HEK293 (cell line): ENCODE results near the gene DAND5.

Experiments
- CTCF ChIA-PET: fragments of 350-600 bp; formaldehyde crosslinking; extraction: SDS; loops from one replicate; lab custom pipeline; 2021; ENCODE audit warnings: antibody characterized with exemption; lab: Yijun Ruan, JAX
- POLR2A ChIA-PET: fragments of 300-600 bp; formaldehyde crosslinking; extraction: SDS; loops from one replicate; lab custom pipeline; 2020; ENCODE audit warnings: antibody characterized with exemption, inconsistent platforms; lab: Yijun Ruan, JAX
- H3K27ac ChIP-seq: fragments of 200-500 bp; sonication (Bioruptor generic); 2 replicates; pipeline ENCODE4 v1.5.1; 2014; ENCODE audit warnings: low read depth, low read length, control low read depth, inconsistent platforms; ENCODE audit errors: extremely low read depth
- H3K36me3 ChIP-seq, 2 experiments: fragments of 200-500 bp in 1 of 2; sonication (Bioruptor generic) in 1 of 2; 1 replicate in 1 of 2; 2 replicates in 1 of 2; pipeline ENCODE4 v1.5.1; 2014 to 2017; ENCODE audit warnings: inconsistent platforms in 2 of 2, low read length in 2 of 2; ENCODE audit not compliant: control insufficient read depth in 2 of 2, insufficient read depth in 1 of 2
- H3K4me1 ChIP-seq: fragments of 200-500 bp; sonication (Bioruptor generic); 2 replicates; pipeline ENCODE4 v1.5.1; 2014; ENCODE audit warnings: mild to moderate bottlenecking, low read length, inconsistent platforms; ENCODE audit not compliant: control insufficient read depth, insufficient read depth
- H3K4me3 ChIP-seq: 2 replicates; pipeline ENCODE4 v1.5.1; 2011; ENCODE audit warnings: low read depth, mild to moderate bottlenecking, control low read depth, low read length, moderate library complexity
- H3K9me3 ChIP-seq: fragments of 200-500 bp; sonication (Bioruptor generic); 2 replicates; pipeline ENCODE4 v1.5.1; 2014; ENCODE audit warnings: low read depth, low read length, inconsistent platforms; ENCODE audit not compliant: control insufficient read depth, insufficient read depth
- EGR2 ChIP-seq: fragments of 450-650 bp; formaldehyde crosslinking; IDR thresholded peaks from 2 replicates; pipeline ENCODE4 v1.5.1; 2016; ENCODE audit warnings: low read depth, missing biosample characterization, missing genetic modification characterization
- KLF7 ChIP-seq: fragments of 450-650 bp; formaldehyde crosslinking; IDR thresholded peaks from 2 replicates; pipeline ENCODE4 v1.5.1; 2016; ENCODE audit warnings: missing biosample characterization, missing genetic modification characterization, borderline replicate concordance
- SALL2 ChIP-seq: fragments of 450-650 bp; formaldehyde crosslinking; IDR thresholded peaks from 2 replicates; pipeline ENCODE4 v1.5.0; 2017; ENCODE audit warnings: missing biosample characterization, mild to moderate bottlenecking, missing genetic modification characterization, borderline replicate concordance
- ZBTB17 ChIP-seq: fragments of 450-650 bp; formaldehyde crosslinking; IDR thresholded peaks from 2 replicates; pipeline ENCODE4 v1.5.1; 2016; ENCODE audit warnings: missing biosample characterization, missing genetic modification characterization
- ZBTB21 ChIP-seq: fragments of 450-650 bp; formaldehyde crosslinking; IDR thresholded peaks from 2 replicates; pipeline ENCODE4 v1.5.1; 2017; ENCODE audit warnings: missing biosample characterization, missing genetic modification characterization
- ZNF132 ChIP-seq: fragments of 450-650 bp; formaldehyde crosslinking; IDR thresholded peaks from 2 replicates; pipeline ENCODE4 v1.5.1; 2017; ENCODE audit warnings: missing biosample characterization, missing genetic modification characterization, borderline replicate concordance
- ZNF223 ChIP-seq: fragments of 450-650 bp; formaldehyde crosslinking; IDR thresholded peaks from 2 replicates; pipeline ENCODE4 v1.5.1; 2016; ENCODE audit warnings: missing biosample characterization, missing genetic modification characterization
- ZNF248 ChIP-seq: fragments of 450-650 bp; formaldehyde crosslinking; IDR thresholded peaks from 2 replicates; pipeline ENCODE4 v1.5.1; 2017; ENCODE audit warnings: missing biosample characterization, missing genetic modification characterization
- ZNF366 ChIP-seq: fragments of 450-650 bp; formaldehyde crosslinking; conservative IDR thresholded peaks from 2 replicates; pipeline ENCODE4 v1.5.1; 2016; ENCODE audit warnings: missing biosample characterization, missing genetic modification characterization
- ZNF530 ChIP-seq: fragments of 450-650 bp; formaldehyde crosslinking; IDR thresholded peaks from 2 replicates; pipeline ENCODE4 v1.5.1; 2016; ENCODE audit warnings: low read depth, missing biosample characterization, missing genetic modification characterization
- ZNF560 ChIP-seq: fragments of 450-650 bp; formaldehyde crosslinking; IDR thresholded peaks from 2 replicates; pipeline ENCODE4 v1.5.1; 2017; ENCODE audit warnings: missing biosample characterization, missing genetic modification characterization, borderline replicate concordance
- ZNF561 ChIP-seq: fragments of 450-650 bp; IDR thresholded peaks from 2 replicates; pipeline ENCODE4 v1.5.1; 2018; ENCODE audit warnings: missing biosample characterization, missing genetic modification characterization, borderline replicate concordance
- ZNF654 ChIP-seq: fragments of 450-650 bp; formaldehyde crosslinking; IDR thresholded peaks from 2 replicates; pipeline ENCODE4 v1.5.1; 2016; ENCODE audit warnings: low read depth, missing biosample characterization, missing genetic modification characterization
- TF ChIP-seq, protein P1 (sequence below): fragments of 450-650 bp; formaldehyde crosslinking; IDR thresholded peaks from 2 replicates; pipeline ENCODE4 v1.5.1; 2016; ENCODE audit warnings: missing biosample characterization, missing genetic modification characterization
- TF ChIP-seq, protein P2 (sequence below): fragments of 450-650 bp; formaldehyde crosslinking; IDR thresholded peaks from 2 replicates; pipeline ENCODE4 v1.5.1; 2017; ENCODE audit warnings: missing biosample characterization, missing genetic modification characterization
- TF ChIP-seq, protein P3 (sequence below): fragments of 450-650 bp; formaldehyde crosslinking; IDR thresholded peaks from 2 replicates; pipeline ENCODE4 v1.5.1; 2016; ENCODE audit warnings: missing biosample characterization, missing genetic modification characterization

DAND5 gene

DNA sequence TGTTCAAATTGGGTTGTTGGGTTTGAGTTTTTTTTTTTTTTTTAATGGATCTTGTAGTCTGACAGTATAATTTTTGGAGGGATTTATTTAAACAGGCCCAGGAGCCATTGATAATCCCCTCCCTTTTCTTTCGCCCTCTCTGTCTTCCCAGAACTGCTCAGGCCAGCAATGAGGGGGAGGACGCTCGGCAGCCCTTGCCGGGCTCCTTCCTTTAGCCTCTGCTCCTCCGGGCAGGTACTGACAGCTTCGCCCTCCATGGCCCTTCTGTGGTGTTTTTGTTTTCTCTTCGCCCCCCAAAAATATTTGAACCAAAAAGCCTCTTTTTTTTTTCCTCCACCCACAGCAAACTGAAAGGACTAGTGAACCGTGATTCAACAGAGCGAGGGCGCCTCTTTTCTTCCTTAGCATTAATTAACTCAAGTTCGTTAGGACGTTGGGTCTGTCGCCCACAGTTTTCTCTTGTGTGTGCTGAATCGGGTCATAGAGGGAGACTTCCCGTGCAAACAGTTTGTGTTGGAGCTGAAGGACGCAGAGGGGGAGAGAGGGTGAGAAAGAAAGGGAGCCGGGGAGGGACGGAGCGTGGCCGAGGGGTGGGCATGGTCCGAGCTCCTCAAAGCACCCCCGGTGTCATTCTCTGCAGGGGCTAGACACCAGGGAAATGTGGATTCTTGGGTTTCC, 47.4 kb downstream of the DAND5 start:
- Histone ChIP-seq H3K27ac (no peak overlapping the region), H3K4me1 (peaks cover 9% of the 10 kb centered on the region), H3K4me3 (no peak overlapping the region)
- POLR2A ChIA-PET = no interaction called here
- TF ChIP-seq, protein P1, sequence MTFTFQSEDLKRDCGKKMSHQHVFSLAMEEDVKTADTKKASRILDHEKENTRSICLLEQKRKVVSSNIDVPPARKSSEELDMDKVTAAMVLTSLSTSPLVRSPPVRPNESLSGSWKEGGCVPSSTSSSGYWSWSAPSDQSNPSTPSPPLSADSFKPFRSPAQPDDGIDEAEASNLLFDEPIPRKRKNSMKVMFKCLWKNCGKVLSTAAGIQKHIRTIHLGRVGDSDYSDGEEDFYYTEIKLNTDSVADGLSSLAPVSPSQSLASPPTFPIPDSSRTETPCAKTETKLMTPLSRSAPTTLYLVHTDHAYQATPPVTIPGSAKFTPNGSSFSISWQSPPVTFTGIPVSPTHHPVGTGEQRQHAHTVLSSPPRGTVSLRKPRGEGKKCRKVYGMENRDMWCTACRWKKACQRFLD (tag by site-specific recombination) = no peak
- TF ChIP-seq ZNF561 (tag by site-specific recombination) = no peak
- TF ChIP-seq EGR2 (tag by site-specific recombination) = no peak
- TF ChIP-seq ZNF132 = no peak
- TF ChIP-seq ZNF223 = no peak
- TF ChIP-seq ZNF366 (tag by site-specific recombination) = no peak
- no peak for TF ChIP-seq ZBTB21 (tag by site-specific recombination)
- TF ChIP-seq SALL2 = no peak
- TF ChIP-seq ZBTB17 (tag by site-specific recombination) = no peak
- TF ChIP-seq ZNF560 (tag by site-specific recombination) = no peak
- TF ChIP-seq ZNF248 = no peak
- TF ChIP-seq, protein P2, sequence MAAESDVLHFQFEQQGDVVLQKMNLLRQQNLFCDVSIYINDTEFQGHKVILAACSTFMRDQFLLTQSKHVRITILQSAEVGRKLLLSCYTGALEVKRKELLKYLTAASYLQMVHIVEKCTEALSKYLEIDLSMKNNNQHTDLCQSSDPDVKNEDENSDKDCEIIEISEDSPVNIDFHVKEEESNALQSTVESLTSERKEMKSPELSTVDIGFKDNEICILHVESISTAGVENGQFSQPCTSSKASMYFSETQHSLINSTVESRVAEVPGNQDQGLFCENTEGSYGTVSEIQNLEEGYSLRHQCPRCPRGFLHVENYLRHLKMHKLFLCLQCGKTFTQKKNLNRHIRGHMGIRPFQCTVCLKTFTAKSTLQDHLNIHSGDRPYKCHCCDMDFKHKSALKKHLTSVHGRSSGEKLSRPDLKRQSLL (tag by site-specific recombination) = no peak
- TF ChIP-seq ZNF654 (tag by site-specific recombination) = no peak
- no peak for TF ChIP-seq ZNF530 (tag by site-specific recombination)
- TF ChIP-seq, all 188 proteins: peak for 0
- no peaks in the 10 kb centered on the region for H3K9me3 ChIP-seq
- H3K36me3 ChIP-seq = no peaks in the 10 kb centered on the region
- CTCF ChIA-PET = interaction anchor here (0.6 to 6.6 kb wide), 8 partner anchors 15 to 415 kb away, joined by 3 to 40 read pairs (median 3); no protein-coding TSS in a partner anchor

- Histone ChIP-seq H3K9me3 (no peaks in the 10 kb centered on the region), H3K4me3 (no peak overlapping the region), H3K4me1 (peaks cover 9% of the 10 kb centered on the region), H3K27ac (no peak overlapping the region), H3K36me3 (no peaks in the 10 kb centered on the region)
- CTCF ChIA-PET = interaction anchor here (1.1 to 6.6 kb wide), 4 partner anchors 14 to 61 kb away, joined by 3 to 40 read pairs (median 14); no protein-coding TSS in a partner anchor
- TF ChIP-seq, protein P3, sequence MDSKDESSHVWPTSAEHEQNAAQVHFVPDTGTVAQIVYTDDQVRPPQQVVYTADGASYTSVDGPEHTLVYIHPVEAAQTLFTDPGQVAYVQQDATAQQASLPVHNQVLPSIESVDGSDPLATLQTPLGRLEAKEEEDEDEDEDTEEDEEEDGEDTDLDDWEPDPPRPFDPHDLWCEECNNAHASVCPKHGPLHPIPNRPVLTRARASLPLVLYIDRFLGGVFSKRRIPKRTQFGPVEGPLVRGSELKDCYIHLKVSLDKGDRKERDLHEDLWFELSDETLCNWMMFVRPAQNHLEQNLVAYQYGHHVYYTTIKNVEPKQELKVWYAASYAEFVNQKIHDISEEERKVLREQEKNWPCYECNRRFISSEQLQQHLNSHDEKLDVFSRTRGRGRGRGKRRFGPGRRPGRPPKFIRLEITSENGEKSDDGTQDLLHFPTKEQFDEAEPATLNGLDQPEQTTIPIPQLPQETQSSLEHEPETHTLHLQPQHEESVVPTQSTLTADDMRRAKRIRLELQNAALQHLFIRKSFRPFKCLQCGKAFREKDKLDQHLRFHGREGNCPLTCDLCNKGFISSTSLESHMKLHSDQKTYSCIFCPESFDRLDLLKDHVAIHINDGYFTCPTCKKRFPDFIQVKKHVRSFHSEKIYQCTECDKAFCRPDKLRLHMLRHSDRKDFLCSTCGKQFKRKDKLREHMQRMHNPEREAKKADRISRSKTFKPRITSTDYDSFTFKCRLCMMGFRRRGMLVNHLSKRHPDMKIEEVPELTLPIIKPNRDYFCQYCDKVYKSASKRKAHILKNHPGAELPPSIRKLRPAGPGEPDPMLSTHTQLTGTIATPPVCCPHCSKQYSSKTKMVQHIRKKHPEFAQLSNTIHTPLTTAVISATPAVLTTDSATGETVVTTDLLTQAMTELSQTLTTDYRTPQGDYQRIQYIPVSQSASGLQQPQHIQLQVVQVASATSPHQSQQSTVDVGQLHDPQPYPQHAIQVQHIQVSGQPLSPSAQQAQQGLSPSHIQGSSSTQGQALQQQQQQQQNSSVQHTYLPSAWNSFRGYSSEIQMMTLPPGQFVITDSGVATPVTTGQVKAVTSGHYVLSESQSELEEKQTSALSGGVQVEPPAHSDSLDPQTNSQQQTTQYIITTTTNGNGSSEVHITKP (tag by site-specific recombination) = peak; percentile 61
- no peak for TF ChIP-seq KLF7
- POLR2A ChIA-PET = interaction anchor here (1.2 kb wide), 1 partner anchor 13 kb away, joined by 4 read pairs; no protein-coding TSS in a partner anchor
Measured at GRCh38 chr19:13017306-13018034, 48.1 kb downstream of the DAND5 start.
